Vagina (tissue), 2 donors: Measurements from ENCODE around the gene CCDC150.
A peak's percentile ranks its signal among the peaks of the same experiment; 100 is the strongest.

Experiments used
- POLR2A ChIP-seq, 2 donors: fragments of 450-650 bp; IDR thresholded peaks; one replicate each; pipeline ENCODE4 v1.6.1; 2017; ENCODE audit warnings: antibody characterized with exemption in 2 of 2, mild to moderate bottlenecking in 2 of 2, moderate library complexity in 2 of 2
- TF ChIP-seq, protein P1 (sequence below), 3 experiments: fragments of 450-650 bp in 2 of 3; fragments of 200-600 bp in 1 of 3; sonication (generic) in 1 of 3; IDR thresholded peaks; one replicate each; pipeline ENCODE4 v1.5.1; 2017 to 2019; ENCODE audit warnings: antibody characterized with exemption in 3 of 3, mild to moderate bottlenecking in 2 of 3, moderate library complexity in 2 of 3

DNA sequence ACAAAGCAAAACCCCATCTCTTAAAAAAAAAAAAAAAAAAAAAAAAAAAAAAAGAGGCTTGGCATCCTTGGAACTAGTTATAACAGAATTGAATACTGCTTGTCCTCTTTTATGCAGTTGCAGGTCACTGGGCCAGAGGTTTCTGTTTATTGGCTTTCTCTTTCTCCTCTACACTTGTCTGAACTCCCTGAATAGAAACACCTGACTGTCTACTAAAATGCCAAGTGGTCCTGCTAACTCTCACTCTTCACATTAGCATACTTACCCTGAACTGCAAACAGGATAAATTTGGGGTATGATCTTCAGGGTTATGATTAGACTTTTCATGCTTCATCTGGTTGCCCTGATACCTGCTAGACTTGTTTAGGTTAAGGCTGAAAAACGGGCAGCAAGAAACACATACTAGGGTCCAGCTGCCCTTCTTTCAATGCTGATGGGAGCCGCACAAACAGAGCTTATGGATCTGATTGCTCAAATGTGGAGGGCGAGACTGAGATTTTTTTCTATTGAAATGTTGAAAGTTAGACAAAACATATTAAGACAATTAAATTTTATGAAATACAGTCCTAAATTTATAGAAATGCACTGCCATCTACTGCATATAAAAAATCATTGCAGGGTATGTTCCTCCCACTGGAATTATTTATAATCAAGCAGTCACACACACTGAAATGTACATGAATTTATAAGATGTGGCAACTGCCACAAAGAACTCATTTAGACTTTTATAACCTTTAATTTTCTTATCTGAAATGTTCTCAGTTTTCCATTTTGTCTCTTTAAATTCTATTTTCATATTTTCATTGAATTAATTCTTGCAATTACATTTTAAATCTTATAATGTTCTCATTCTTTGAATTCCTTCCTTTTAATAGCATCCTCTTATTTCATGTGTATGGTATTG, 119.2 kb downstream of the CCDC150 start:
- TF ChIP-seq, protein P1, sequence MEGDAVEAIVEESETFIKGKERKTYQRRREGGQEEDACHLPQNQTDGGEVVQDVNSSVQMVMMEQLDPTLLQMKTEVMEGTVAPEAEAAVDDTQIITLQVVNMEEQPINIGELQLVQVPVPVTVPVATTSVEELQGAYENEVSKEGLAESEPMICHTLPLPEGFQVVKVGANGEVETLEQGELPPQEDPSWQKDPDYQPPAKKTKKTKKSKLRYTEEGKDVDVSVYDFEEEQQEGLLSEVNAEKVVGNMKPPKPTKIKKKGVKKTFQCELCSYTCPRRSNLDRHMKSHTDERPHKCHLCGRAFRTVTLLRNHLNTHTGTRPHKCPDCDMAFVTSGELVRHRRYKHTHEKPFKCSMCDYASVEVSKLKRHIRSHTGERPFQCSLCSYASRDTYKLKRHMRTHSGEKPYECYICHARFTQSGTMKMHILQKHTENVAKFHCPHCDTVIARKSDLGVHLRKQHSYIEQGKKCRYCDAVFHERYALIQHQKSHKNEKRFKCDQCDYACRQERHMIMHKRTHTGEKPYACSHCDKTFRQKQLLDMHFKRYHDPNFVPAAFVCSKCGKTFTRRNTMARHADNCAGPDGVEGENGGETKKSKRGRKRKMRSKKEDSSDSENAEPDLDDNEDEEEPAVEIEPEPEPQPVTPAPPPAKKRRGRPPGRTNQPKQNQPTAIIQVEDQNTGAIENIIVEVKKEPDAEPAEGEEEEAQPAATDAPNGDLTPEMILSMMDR (IDR thresholded peaks at IDR 0.05), result peak in 2 of 3 experiments; percentile 6 to 20
- no peak for TF ChIP-seq POLR2A (IDR thresholded peaks at IDR 0.05)
